NOMO-1 (cell line): ENCODE measurements around the gene PAPSS2.
A peak's percentile ranks its signal among the peaks of the same experiment; 100 is the strongest.

Experiments
- DNase-seq, 2 experiments: peaks; one replicate each; lab custom pipeline; 2025; ENCODE audit not compliant: unreplicated experiment in 2 of 2; lab: John Stamatoyannopoulos, UW

The PAPSS2 gene

DNA sequence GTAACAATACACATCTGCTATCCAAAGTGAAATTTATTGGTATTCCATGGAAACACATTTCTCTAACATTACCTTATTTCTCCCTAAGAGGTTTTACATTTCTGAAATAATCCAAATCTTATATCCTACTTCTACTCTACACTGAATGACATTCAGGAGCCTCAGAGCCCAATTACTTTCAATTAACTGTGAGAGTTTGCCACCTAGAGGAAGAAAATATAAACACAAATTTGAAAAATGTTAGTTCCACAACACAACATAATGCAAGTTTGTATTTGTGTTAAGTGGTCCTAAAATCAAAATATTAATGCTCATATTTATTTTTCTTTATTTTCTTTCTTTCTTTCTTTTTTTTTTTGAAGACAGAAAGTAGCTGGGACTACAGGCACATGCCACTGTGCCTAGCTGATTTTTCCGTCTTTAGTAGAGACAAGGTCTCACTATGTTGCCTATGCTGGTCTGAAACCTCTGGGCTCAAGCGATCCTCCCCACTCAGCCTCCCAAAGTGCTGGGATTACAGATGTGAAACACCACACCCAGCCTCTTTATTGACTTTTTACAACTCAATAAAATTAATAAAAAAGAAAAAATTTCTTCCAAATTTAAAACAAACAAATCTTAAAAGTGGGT, 112.3 kb downstream of the PAPSS2 start:
- peak in 1 of 2 experiments; percentile 44 for DNase-seq

DNA sequence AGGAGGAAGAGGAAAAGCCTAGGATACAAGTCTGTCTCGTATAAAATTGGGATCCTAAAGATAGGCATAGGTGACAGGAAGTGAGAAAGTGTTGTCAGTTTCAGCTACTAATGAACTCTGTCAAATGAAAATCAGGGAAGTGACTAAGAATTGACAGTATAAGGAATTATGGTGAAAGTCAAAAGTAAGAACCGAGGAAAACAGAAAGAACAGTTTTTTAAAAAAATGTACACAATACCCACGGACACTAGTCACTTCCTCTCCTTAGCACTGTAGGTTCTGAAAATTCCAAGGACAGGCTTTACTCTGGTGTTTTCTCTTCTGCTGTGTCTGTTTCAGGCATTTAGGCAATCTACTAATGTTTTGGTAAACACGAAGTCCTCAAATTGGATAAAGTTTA, 116.1 kb downstream of the PAPSS2 start:
- DNase-seq: peak in 1 of 2 experiments; percentile 42

DNA sequence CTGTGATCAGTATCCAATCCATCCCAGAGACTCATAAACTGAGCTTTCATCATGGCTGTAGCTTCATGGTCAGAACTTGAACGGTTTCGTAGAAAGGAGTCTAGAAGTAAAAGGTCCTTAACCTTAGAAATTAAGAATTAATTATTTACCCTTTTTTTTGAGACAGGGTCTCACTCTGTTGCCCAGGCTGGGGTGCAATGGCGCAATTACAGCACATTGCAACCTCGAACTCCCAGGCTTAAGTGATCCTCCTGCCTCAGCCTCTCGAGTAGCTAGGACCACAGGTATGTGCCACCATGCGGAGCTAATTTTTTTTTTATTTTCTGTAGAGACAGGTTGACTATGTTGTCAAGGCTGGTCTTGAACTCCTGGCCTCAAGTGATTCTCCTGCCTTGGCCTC, 116.7 kb downstream of the PAPSS2 start:
- DNase-seq: no peak

DNA sequence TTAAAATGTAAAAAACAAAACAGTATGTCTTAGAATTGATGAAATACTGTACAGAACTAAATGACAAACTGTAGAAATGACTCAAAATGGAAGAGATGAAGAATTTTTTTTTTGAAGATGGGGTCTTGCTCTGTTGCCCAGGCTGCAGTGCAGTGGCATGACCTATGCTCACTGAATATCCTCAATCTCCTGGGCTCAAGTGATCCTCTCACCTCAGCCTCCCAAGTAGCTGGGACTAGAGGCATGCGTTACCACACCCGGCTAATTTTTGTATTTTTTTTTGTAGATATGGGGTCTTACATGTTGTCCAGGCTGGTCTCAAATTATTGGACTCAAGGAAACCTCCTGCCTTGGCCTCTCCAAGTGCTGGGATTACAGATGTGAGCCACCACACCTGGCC, 121.9 kb downstream of the PAPSS2 start:
- no peak for DNase-seq

DNA sequence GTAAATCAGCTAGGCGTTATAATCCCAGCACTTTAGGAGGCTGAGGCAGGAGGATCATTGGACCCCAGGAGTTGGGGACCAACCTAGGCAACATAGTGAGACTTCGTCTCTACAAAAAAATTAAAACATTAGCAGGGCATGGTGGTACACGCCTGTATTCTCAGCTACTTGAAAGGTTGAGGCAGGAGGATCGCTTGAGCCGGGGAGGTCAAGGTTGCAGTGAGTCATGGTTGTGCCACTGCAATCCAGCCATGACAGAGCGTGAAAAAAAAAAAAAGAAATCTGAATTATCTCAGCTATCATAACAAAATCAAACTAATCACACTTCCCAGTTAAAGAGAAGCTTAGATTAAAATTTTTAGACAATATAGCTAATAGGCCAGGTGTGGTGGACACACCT, 123.0 kb downstream of the PAPSS2 start:
- DNase-seq: no peak

DNA sequence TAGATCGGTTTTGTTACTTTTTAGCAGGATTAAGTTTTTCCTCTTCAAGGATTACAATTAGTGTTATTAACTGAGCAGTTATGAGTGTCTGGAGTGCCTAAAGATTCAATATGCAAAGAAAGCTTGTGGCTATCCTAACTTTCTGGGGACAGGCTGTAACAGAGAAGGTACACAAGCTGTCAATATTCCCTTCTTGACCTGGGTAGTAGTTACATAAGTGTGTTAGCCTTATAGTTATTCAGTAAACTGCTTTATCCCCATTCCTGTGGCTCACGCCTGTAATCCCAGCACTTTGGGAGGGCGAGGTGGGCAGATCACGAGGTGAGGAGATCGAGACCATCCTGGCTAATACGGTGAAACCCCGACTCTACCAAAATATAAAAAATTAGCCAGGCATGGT, 126.7 kb downstream of the PAPSS2 start:
- no peak for DNase-seq

DNA sequence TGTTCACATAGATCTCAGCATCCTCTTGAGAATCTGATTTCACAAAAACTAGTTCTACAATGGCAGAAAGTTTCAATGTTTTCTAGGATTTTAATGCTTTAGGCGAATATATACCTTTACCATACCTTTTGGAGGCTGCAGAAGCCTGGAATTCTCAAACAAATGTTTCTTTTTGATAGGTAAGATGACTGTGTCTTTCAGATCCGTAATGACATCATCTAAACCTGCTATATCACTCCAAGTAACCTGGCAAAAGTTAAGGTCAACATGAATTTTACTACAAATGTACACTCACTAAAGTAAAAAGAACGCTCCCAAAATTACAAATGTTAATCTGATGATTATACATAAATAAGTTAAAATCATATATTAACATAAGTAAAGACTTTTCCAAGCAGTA, 130.5 kb downstream of the PAPSS2 start:
- DNase-seq: no peak

DNA sequence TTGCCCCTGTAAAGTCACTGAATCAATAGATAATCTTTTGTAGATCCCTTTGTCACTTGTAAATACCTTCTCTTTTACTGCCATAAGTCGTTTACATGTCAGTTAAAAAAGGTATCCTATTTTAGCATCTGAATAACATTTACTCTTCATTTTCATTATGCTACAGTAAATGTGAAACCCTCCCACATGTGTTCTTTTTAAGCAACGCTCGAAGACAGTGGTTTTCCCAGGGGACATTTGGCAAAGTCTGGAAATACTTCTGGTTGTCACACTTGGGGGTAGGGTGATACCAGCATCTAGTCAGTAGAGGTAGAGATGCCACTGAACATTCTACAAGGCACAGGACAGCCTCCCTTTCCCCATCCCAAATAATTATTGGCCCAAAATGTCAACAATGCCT, 134.6 kb downstream of the PAPSS2 start:
- DNase-seq: no peak
